Endothelial cell of umbilical vein (primary cell): Measurements from ENCODE around the gene SELENOH. TPM values are rescaled to one million over a fixed set of nuclear protein-coding genes. Genes with fewer than 3 reads are reported as not detected.

Experiments used
- BruUV-seq: library from RNA; stranded (reverse); fragments of 400-500 nt; replicated peaks from 2 replicates; lab custom pipeline; 2021; lab: Mats Ljungman, UMichigan
- CTCF ChIA-PET: fragments of 300-600, 350-600 bp; sonication (Branson Sonifier 250); formaldehyde crosslinking; loops from one replicate; lab custom pipeline; 2021; ENCODE audit warnings: antibody characterized with exemption, inconsistent platforms; lab: Charles Lee
- POLR2A ChIA-PET: fragments of 300-600, 350-600 bp; sonication (Branson Sonifier 250); formaldehyde crosslinking; loops from one replicate; lab custom pipeline; 2021; ENCODE audit warnings: antibody characterized with exemption, inconsistent platforms; lab: Charles Lee
- DNase-seq: peaks from one replicate; pipeline ENCODE4 v3.0.0-alpha.2; 2011; ENCODE audit warnings: low read depth, low spot score
- FAIRE-seq: peaks from 2 replicates; lab custom pipeline; 2011; peaks lifted over from hg19 to GRCh38; lab: Jason Lieb, UNC
- H2AFZ ChIP-seq: 2 replicates; pipeline ENCODE4 v1.6.0; 2012; ENCODE audit warnings: low read depth, low read length, control low read depth, inconsistent platforms
- H3K27ac ChIP-seq: 2 replicates; pipeline ENCODE4 v1.5.1; 2011; ENCODE audit warnings: low read depth, mild to moderate bottlenecking, control low read depth, low read length, moderate library complexity; ENCODE audit not compliant: insufficient read depth
- H3K27me3 ChIP-seq, 2 experiments: 2 replicates each; pipeline versions ENCODE4 v1.6.0 to v1.6.1; 2011; ENCODE audit warnings: low read length in 2 of 2, mixed read lengths in 1 of 2; ENCODE audit not compliant: control insufficient read depth in 2 of 2, insufficient read depth in 2 of 2
- H3K36me3 ChIP-seq, 2 experiments: 2 replicates in 1 of 2; 3 replicates in 1 of 2; pipeline ENCODE4 v1.5.1; 2011; ENCODE audit warnings: low read length in 2 of 2, mild to moderate bottlenecking in 1 of 2, moderate library complexity in 1 of 2; ENCODE audit not compliant: control insufficient read depth in 2 of 2, insufficient read depth in 2 of 2; ENCODE audit errors: extremely low read depth in 1 of 2
- H3K4me1 ChIP-seq: 3 replicates; pipeline ENCODE4 v1.5.1; 2011; ENCODE audit warnings: mild to moderate bottlenecking, low read length; ENCODE audit not compliant: control insufficient read depth, insufficient read depth; ENCODE audit errors: extremely low read depth
- H3K4me2 ChIP-seq: 2 replicates; pipeline ENCODE4 v1.6.1; 2011; ENCODE audit warnings: low read length, control low read depth, mixed read lengths; ENCODE audit not compliant: insufficient read depth
- H3K4me3 ChIP-seq, 3 experiments: fragments of 200-600 bp in 1 of 3; sonication (generic), shearing (Covaris generic) in 1 of 3; replicated peaks in 1 of 3; 2 replicates each; pipeline ENCODE4 v1.5.1; 2011 to 2016; ENCODE audit warnings: control low read depth in 3 of 3, low read length in 3 of 3, mild to moderate bottlenecking in 2 of 3, inconsistent platforms in 1 of 3, low read depth in 1 of 3, moderate library complexity in 1 of 3; ENCODE audit not compliant: insufficient read depth in 1 of 3
- H3K79me2 ChIP-seq: 2 replicates; pipeline ENCODE4 v1.6.0; 2012; ENCODE audit warnings: low read length, inconsistent platforms; ENCODE audit not compliant: control insufficient read depth, insufficient read depth
- H3K9ac ChIP-seq: replicated peaks from 2 replicates; pipeline ENCODE3; 2011; ENCODE audit warnings: low read length, control low read depth; ENCODE audit not compliant: insufficient read depth; ENCODE audit errors: extremely low read depth
- H3K9me1 ChIP-seq: replicated peaks from 3 replicates; pipeline ENCODE4 v1.6.0; 2011; ENCODE audit warnings: mild to moderate bottlenecking, low read length; ENCODE audit not compliant: control insufficient read depth, insufficient read depth; ENCODE audit errors: extremely low read depth
- H3K9me3 ChIP-seq: replicated peaks from 2 replicates; pipeline ENCODE4 v1.5.1; 2012; ENCODE audit warnings: low read length, inconsistent platforms; ENCODE audit not compliant: control insufficient read depth, insufficient read depth
- H4K20me1 ChIP-seq: replicated peaks from 2 replicates; pipeline ENCODE3; 2011; ENCODE audit warnings: mild to moderate bottlenecking, low read length; ENCODE audit not compliant: control insufficient read depth, insufficient read depth; ENCODE audit errors: extremely low read depth
- EZH2 ChIP-seq: IDR thresholded peaks from 2 replicates; pipeline ENCODE4 v1.6.1; 2012; ENCODE audit warnings: borderline replicate concordance, low read depth, mild to moderate bottlenecking, moderate library complexity, low read length, inconsistent platforms; ENCODE audit not compliant: severe bottlenecking
- FOS ChIP-seq: IDR thresholded peaks from 2 replicates; pipeline ENCODE4 v1.6.1; 2011; ENCODE audit warnings: mild to moderate bottlenecking, low read length, moderate library complexity, borderline replicate concordance; ENCODE audit not compliant: insufficient read depth
- GATA2 ChIP-seq: IDR thresholded peaks from 2 replicates; pipeline ENCODE4 v1.7.0; 2011; ENCODE audit warnings: low read depth, mild to moderate bottlenecking, moderate library complexity, mixed read lengths, low read length; ENCODE audit not compliant: insufficient read length, insufficient read depth
- JUN ChIP-seq: IDR thresholded peaks from 2 replicates; pipeline ENCODE4 v1.6.1; 2011; ENCODE audit warnings: borderline replicate concordance, low read depth; ENCODE audit not compliant: insufficient read length, insufficient read depth
- MYC ChIP-seq: IDR thresholded peaks from one replicate; pipeline ENCODE4 v1.6.1; 2011; ENCODE audit warnings: mild to moderate bottlenecking, low read depth, low read length
- POLR2A ChIP-seq: IDR thresholded peaks from 2 replicates; pipeline ENCODE4 v1.6.1; 2012; ENCODE audit warnings: low read depth, mild to moderate bottlenecking, control low read depth, low read length
- POLR2AphosphoS5 ChIP-seq: IDR thresholded peaks from 2 replicates; pipeline ENCODE4 v1.6.1; 2012; ENCODE audit warnings: low read depth, mild to moderate bottlenecking, control low read depth, low read length, moderate library complexity; ENCODE audit not compliant: insufficient read depth
- dilution Hi-C: fragments of 300-500 bp; cut with MboI; formaldehyde crosslinking; loops from one replicate; pipeline ENCODE4 v1.15.0; 2019; ENCODE audit warnings: low sequenced_read_pairs; ENCODE audit not compliant: extremely low pct_ligation_motif_present
- intact Hi-C: fragments of 100-400 bp; cut with micrococcal nuclease; formaldehyde crosslinking; loops from one replicate; pipeline ENCODE4 v1.10.0; 2022
- polyA plus RNA-seq, 4 experiments: library from polyadenylated mRNA; depleted of rRNA in 3 of 4; stranded (reverse) in 3 of 4; unstranded in 1 of 4; fragments of >200 nt; gene quantifications; 2 replicates each; pipeline versions ENCODE4 v1.2.1 to v1.2.3, GENCODE V29; 2011 to 2012; ENCODE audit warnings: missing spikeins in 1 of 4
- total RNA-seq: library from RNA; stranded (reverse); gene quantifications from 2 replicates; pipeline ENCODE4 v1.2.3, GENCODE V29; 2021
- TF ChIP-seq, protein P1 (sequence below): IDR thresholded peaks from 2 replicates; pipeline ENCODE4 v1.6.1; 2011; ENCODE audit not compliant: insufficient read depth, insufficient read length
- TF ChIP-seq, protein P2 (sequence below), 2 donors: IDR thresholded peaks; 1 replicate in 1 of 2; 2 replicates in 1 of 2; pipeline ENCODE4 v1.5.1; 2011; ENCODE audit warnings: low read length in 2 of 2, mild to moderate bottlenecking in 2 of 2, moderate library complexity in 2 of 2, control low read depth in 1 of 2, inconsistent platforms in 1 of 2, low read depth in 1 of 2; ENCODE audit not compliant: insufficient read depth in 1 of 2; ENCODE audit errors: extremely low read depth in 1 of 2

SELENOH gene
- total and polyA plus RNA-seq, 2 donors (not counting 3 experiments of a cell fraction or from before 2014, with no cell fraction given) = 161 to 247 TPM

DNA sequence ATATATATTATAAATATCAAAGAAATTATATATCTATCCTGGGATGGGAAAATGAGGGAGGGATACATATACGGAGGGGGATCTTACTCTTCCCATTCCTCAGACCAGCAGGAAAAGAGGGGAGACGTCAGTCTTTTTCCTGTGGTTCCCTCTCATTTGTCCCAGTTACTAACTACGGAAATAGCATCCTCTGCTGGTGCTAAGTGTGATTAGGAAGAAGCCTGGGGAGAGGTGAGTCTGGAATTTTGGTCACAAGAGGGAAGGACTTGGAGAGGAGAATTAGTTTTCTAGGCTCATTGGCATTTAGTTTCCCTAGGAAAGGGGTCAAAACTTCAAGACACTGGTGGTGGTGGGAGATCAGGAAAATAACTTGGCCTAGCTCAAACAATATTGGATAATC is 40.9 kb upstream of the SELENOH start:
- ChIA-PET CTCF (no interaction called here), POLR2A (interaction anchor here (0.6 kb wide), 1 partner anchor 31 kb away, joined by 8 read pairs; no protein-coding TSS in a partner anchor)
- Histone ChIP-seq H3K36me3 (peaks cover 29 to 43% of the 10 kb centered on the region in 2 experiments), H4K20me1 (no peaks in the 10 kb centered on the region), H3K4me2 (no peak overlapping the region), H3K9ac (no peak overlapping the region), H3K79me2 (no peaks in the 10 kb centered on the region), H2AFZ (no peak overlapping the region), H3K4me3 (no peak overlapping the region), H3K27me3 (no peaks in the 10 kb centered on the region), H3K9me3 (no peaks in the 10 kb centered on the region), H3K9me1 (no peaks in the 10 kb centered on the region), H3K27ac (no peak overlapping the region), H3K4me1 (no peaks in the 10 kb centered on the region)
- dilution Hi-C loops (no loop called here), intact Hi-C loops (no loop called here)
- DNase-seq (no peak), FAIRE-seq (no peak)
- BruUV-seq = no TSS peak
- TF ChIP-seq POLR2A = no peak
- TF ChIP-seq FOS = no peak

DNA sequence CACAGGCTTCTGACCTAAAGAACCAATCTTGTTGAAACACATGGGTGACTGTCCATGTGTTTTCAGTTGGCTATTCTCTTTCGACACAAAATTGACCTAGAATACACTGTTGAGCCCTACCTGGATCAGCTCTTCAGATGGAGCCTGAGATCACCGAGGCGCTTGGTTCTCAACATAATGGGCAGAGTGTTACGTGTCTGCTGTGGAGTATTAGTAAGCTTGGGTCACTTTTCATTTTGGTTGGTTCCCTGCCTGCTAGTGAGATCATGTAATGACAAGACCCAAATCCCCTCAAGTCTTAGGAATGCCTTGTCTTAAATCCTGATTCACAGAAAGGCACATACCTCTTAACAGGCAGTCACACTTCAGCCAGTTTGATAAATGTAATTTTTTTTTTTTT is 38.0 kb upstream of the SELENOH start:
- peaks cover 26 to 34% of the 10 kb centered on the region in 2 experiments for H3K36me3 ChIP-seq
- intact Hi-C loops = no loop called here
- DNase-seq (no peak), FAIRE-seq (no peak)
- H3K9ac ChIP-seq = no peak overlapping the region
- CTCF ChIA-PET = interaction anchor here (0.6 to 1.9 kb wide), 6 partner anchors 9 to 366 kb away, joined by 3 to 6 read pairs (median 4); partner anchors contain the start of gene TMX2
- no peak overlapping the region for H3K27ac ChIP-seq
- TF ChIP-seq FOS (no peak), EZH2 (no peak), POLR2AphosphoS5 (no peak), JUN (no peak), MYC (no peak), POLR2A (no peak), GATA2 (no peak)
- TF ChIP-seq, protein P1, sequence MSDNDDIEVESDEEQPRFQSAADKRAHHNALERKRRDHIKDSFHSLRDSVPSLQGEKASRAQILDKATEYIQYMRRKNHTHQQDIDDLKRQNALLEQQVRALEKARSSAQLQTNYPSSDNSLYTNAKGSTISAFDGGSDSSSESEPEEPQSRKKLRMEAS = no peak
- TF ChIP-seq, protein P2, sequence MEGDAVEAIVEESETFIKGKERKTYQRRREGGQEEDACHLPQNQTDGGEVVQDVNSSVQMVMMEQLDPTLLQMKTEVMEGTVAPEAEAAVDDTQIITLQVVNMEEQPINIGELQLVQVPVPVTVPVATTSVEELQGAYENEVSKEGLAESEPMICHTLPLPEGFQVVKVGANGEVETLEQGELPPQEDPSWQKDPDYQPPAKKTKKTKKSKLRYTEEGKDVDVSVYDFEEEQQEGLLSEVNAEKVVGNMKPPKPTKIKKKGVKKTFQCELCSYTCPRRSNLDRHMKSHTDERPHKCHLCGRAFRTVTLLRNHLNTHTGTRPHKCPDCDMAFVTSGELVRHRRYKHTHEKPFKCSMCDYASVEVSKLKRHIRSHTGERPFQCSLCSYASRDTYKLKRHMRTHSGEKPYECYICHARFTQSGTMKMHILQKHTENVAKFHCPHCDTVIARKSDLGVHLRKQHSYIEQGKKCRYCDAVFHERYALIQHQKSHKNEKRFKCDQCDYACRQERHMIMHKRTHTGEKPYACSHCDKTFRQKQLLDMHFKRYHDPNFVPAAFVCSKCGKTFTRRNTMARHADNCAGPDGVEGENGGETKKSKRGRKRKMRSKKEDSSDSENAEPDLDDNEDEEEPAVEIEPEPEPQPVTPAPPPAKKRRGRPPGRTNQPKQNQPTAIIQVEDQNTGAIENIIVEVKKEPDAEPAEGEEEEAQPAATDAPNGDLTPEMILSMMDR (IDR thresholded peaks at IDR 0.05; ENCODE audit: extremely low read depth in 1 of 2, insufficient read depth in 1 of 2, low read depth in 1 of 2, low read length in 2 of 2) = no peak
- H3K27me3 ChIP-seq = no peaks in the 10 kb centered on the region
- H3K9me1 ChIP-seq = no peaks in the 10 kb centered on the region
- peaks cover 2% of the 10 kb centered on the region for H3K79me2 ChIP-seq
- no peak overlapping the region for H3K4me3 ChIP-seq
- BruUV-seq = no TSS peak
- POLR2A ChIA-PET = no interaction called here
- no peaks in the 10 kb centered on the region for H3K9me3 ChIP-seq
- dilution Hi-C loops = no loop called here
- H3K4me1 ChIP-seq = no peaks in the 10 kb centered on the region
- no peak overlapping the region for H2AFZ ChIP-seq
- H3K4me2 ChIP-seq = no peak overlapping the region
- H4K20me1 ChIP-seq = no peaks in the 10 kb centered on the region
